Testis (tissue), 3 donors: ENCODE data around the gene NPEPPS. TPM values are rescaled to one million over a fixed set of nuclear protein-coding genes. Genes with fewer than 3 reads are reported as not detected.

Source experiments
- DNase-seq: peaks from one replicate; pipeline ENCODE4 v3.0.0-alpha.2; 2019
- H3K27ac ChIP-seq, 2 donors: fragments of 200-600 bp; sonication (generic); one replicate each; pipeline ENCODE4 v1.5.1; 2019
- H3K27me3 ChIP-seq: fragments of 200-600 bp; sonication (generic); one replicate; pipeline ENCODE4 v1.5.1; 2019
- H3K36me3 ChIP-seq: fragments of 200-600 bp; sonication (generic); one replicate; pipeline ENCODE4 v1.5.1; 2017; ENCODE audit warnings: low read depth; ENCODE audit errors: missing control alignments
- H3K4me1 ChIP-seq: fragments of 200-600 bp; sonication (generic); one replicate; pipeline ENCODE4 v1.5.1; 2019
- H3K4me3 ChIP-seq, 2 donors: fragments of 200-600 bp; sonication (generic); one replicate each; pipeline ENCODE4 v1.5.1; 2017 to 2019
- H3K9me3 ChIP-seq: fragments of 200-600 bp; sonication (generic); one replicate; pipeline ENCODE4 v1.5.1; 2017
- CTCF ChIP-seq, 3 experiments: fragments of 450-650 bp in 2 of 3; fragments of 200-600 bp in 1 of 3; sonication (generic) in 1 of 3; IDR thresholded peaks; one replicate each; pipeline ENCODE4 v1.5.1; 2016 to 2019; ENCODE audit warnings: antibody characterized with exemption in 3 of 3, mild to moderate bottlenecking in 2 of 3, moderate library complexity in 1 of 3
- POLR2A ChIP-seq: fragments of 450-650 bp; IDR thresholded peaks from one replicate; pipeline ENCODE4 v1.6.1; 2017; ENCODE audit warnings: antibody characterized with exemption, mild to moderate bottlenecking, moderate library complexity
- WGBS, 2 donors: methylation state at CpG; one replicate each; pipeline ENCODE4 v1.1.5; 2018; 5-methylcytosine and 5-hydroxymethylcytosine counted together
- intact Hi-C: fragments of 100-400 bp; cut with DNase I; formaldehyde crosslinking; loops from one replicate; pipeline ENCODE4 v1.15.1; 2023; ENCODE audit warnings: low total_unique reads
- polyA plus RNA-seq: library from polyadenylated mRNA; stranded (reverse); fragments of 350-450 nt; fragmentation: Illumina TruSeq; extraction: RNeasy Lipid Tissue Mini Kit (QIAGEN cat#74804); gene quantifications from one replicate; pipeline ENCODE4 v1.2.3, GENCODE V29; 2014; ENCODE audit warnings: low read depth, low replicate concordance; ENCODE audit not compliant: insufficient read depth
- total RNA-seq, 2 donors: library from RNA; depleted of rRNA; stranded (reverse); fragments of >200 nt; gene quantifications; one replicate each; pipeline ENCODE4 v1.2.3, GENCODE V29; 2016

Gene NPEPPS
- total and polyA plus RNA-seq, 3 donors from 2014 or later = 104 to 115 (median 108) TPM

DNA sequence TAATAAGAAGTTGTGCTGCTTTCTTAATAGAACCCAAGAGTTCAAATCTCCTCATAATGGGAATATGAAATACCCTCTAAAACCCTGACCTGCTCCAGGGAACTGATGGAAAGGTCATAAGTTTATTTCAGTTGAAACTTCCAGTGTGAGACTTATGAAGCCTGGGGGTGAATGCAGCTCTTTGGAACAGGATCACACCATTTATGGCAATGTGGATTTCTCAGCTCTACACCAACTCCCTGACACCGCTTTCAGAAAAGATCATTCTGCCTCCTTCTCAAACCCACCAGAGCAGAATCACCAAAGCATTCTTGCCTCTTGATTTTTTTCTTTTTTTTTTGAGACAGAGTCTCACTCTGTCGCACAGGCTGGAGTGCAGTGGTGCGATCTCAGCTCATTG lies 102.1 kb downstream of the NPEPPS start:
- no peaks in the 10 kb centered on the region for H3K36me3 ChIP-seq
- intact Hi-C loops = loop anchor here (5.0 kb wide), 1 partner anchor 511 kb away; no protein-coding TSS in a partner anchor
- WGBS, 2 donors = 94 to 95% methylated on average over 3 of the region's 3 CpGs
- H3K9me3 ChIP-seq = no peaks in the 10 kb centered on the region
- no peaks in the 10 kb centered on the region for H3K27me3 ChIP-seq
- TF ChIP-seq POLR2A = no peak
- TF ChIP-seq CTCF (IDR thresholded peaks at IDR 0.05) = no peak
- no peak overlapping the region for H3K4me3 ChIP-seq
- no peaks in the 10 kb centered on the region for H3K4me1 ChIP-seq
- no peak overlapping the region for H3K27ac ChIP-seq
- no peak for DNase-seq

GRCh38 chr17:47633996-47634395 lies 103.1 kb downstream of the NPEPPS start:
- no peaks in the 10 kb centered on the region for H3K4me1 ChIP-seq
- 83 to 96% methylated on average over 1 of the region's 1 CpG for WGBS, 2 donors
- intact Hi-C loops = loop anchor here (5.0 kb wide), 1 partner anchor 512 kb away; no protein-coding TSS in a partner anchor
- DNase-seq = no peak
- no peak overlapping the region for H3K4me3 ChIP-seq
- no peaks in the 10 kb centered on the region for H3K9me3 ChIP-seq
- H3K27ac ChIP-seq = no peak overlapping the region
- TF ChIP-seq POLR2A (no peak), CTCF (IDR thresholded peaks at IDR 0.05) (no peak)
- no peaks in the 10 kb centered on the region for H3K27me3 ChIP-seq
- H3K36me3 ChIP-seq = no peaks in the 10 kb centered on the region

DNA sequence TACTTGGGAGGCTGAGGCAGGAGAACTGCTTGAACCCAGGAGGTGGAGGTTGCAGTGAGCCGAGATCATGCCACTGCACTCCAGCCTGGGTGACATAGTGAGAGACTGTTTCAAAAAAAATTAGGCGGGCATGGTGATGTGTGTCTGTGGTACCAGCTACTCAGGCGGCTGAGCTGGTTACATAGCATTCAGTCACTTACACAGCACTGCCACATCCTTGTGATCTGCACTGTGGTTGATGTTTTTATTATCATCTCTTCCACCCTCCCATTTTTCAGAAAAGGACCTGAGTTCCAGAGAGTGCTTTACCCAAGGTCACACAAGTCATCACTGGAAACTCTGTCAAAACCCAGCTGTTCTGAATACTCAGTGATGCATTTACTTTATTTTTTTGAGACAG lies 104.0 kb downstream of the NPEPPS start:
- no peak overlapping the region for H3K27ac ChIP-seq
- intact Hi-C loops = loop anchor here (5.0 kb wide), 1 partner anchor 513 kb away; no protein-coding TSS in a partner anchor
- H3K27me3 ChIP-seq = no peaks in the 10 kb centered on the region
- DNase-seq = no peak
- 89 to 96% methylated on average over 3 of the region's 3 CpGs for WGBS, 2 donors
- TF ChIP-seq CTCF (IDR thresholded peaks at IDR 0.05) (no peak), POLR2A (no peak)
- H3K4me1 ChIP-seq = no peaks in the 10 kb centered on the region
- no peak overlapping the region for H3K4me3 ChIP-seq
- no peaks in the 10 kb centered on the region for H3K9me3 ChIP-seq
- no peaks in the 10 kb centered on the region for H3K36me3 ChIP-seq

DNA sequence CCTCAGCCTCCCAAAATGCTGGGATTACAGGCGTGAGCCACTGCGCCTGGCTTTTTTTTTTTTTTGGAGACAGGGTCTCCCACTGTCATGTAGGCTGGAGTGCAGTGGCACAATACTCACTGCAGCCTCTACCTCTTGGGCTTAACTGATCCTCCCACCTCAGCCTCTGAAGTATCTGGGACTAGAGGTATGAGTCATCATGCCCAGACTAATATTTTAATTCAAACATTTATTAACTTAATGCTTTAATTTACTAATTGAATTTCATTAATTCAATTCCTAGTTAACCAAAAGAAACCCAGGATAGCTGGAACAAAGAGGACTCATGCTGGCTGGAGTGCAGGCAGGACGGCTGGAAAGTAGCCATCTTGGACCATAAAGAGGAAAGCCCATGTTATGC lies 104.8 kb downstream of the NPEPPS start:
- TF ChIP-seq CTCF (IDR thresholded peaks at IDR 0.05) = no peak
- no peak for TF ChIP-seq POLR2A
- H3K27me3 ChIP-seq = no peaks in the 10 kb centered on the region
- H3K4me3 ChIP-seq = no peak overlapping the region
- no peak for DNase-seq
- intact Hi-C loops = no loop called here
- H3K9me3 ChIP-seq = no peaks in the 10 kb centered on the region
- no peaks in the 10 kb centered on the region for H3K4me1 ChIP-seq
- WGBS, 2 donors = 90 to 93% methylated on average over 3 of the region's 3 CpGs
- H3K27ac ChIP-seq = no peak overlapping the region
- H3K36me3 ChIP-seq = no peaks in the 10 kb centered on the region

DNA sequence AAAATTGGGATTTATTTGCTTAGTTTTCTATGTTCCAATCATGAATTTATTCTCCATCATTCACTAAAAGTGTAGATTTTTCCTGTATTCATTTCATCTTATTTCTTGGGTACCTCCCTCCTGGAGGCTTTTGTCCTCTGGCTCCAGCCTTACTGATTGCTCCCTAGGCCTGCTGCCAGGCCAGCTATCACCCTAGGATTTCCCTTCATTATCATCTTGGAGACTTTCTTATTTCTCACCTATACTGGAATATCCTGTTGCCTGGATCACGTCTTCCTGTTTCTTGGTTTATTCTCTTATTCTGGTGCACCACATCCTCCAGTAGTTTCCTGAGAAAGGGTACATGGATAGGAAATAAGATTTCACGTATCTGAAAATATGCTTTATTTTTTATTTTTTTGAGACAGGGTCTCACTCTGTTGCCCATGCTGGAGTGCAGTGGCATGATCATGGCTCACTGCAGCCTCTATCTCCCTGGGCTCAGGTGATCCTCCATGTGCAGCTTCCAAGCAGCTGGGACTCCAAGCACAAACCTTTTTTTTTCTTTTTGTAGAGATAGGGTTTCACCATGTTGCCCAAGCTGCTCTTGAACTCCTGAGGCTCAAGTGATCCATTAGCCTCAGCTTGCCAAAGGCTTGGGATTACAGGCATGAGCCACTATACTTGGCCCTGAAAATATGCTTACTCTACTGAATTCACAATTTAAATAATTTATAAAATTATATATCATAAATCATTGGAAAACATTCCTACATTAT lies 105.5 kb downstream of the NPEPPS start:
- H3K9me3 ChIP-seq = no peaks in the 10 kb centered on the region
- no peak overlapping the region for H3K27ac ChIP-seq
- no peaks in the 10 kb centered on the region for H3K27me3 ChIP-seq
- intact Hi-C loops = no loop called here
- TF ChIP-seq CTCF (IDR thresholded peaks at IDR 0.05) (no peak), POLR2A (no peak)
- WGBS, 2 donors = 80 to 85% methylated on average over 2 of the region's 2 CpGs
- H3K36me3 ChIP-seq = no peaks in the 10 kb centered on the region
- no peaks in the 10 kb centered on the region for H3K4me1 ChIP-seq
- DNase-seq = no peak
- no peak overlapping the region for H3K4me3 ChIP-seq
